Panc1 (cell line): Measurements from ENCODE around the gene NLRC5. TPM values are rescaled to one million over a fixed set of nuclear protein-coding genes. Genes with fewer than 3 reads are reported as not detected.

ENCODE experiments used
- ATAC-seq: fragments of 200-7000 bp; cut with Tn5 transposase; 2 replicates; pipeline ENCODE4 v1.9.1; 2020; ENCODE audit warnings: mild to moderate bottlenecking, moderate library complexity
- BruUV-seq: library from RNA; stranded (reverse); fragments of 400-500 nt; replicated peaks from 2 replicates; lab custom pipeline; 2021; lab: Mats Ljungman, UMichigan
- CTCF ChIA-PET: fragments of 300-600 bp; sonication (Branson Sonifier 250); formaldehyde crosslinking; loops from one replicate; lab custom pipeline; 2022; ENCODE audit warnings: antibody characterized with exemption; lab: Charles Lee
- POLR2A ChIA-PET: fragments of 300-600 bp; sonication (Branson Sonifier 250); formaldehyde crosslinking; loops from one replicate; lab custom pipeline; 2022; ENCODE audit warnings: antibody characterized with exemption; lab: Charles Lee
- DNase-seq: peaks from one replicate; pipeline ENCODE4 v3.0.0-alpha.2; 2010; ENCODE audit warnings: low read depth, low spot score
- H3K27ac ChIP-seq: 2 replicates; pipeline ENCODE4 v1.5.1; 2011; ENCODE audit warnings: mild to moderate bottlenecking, low read length, inconsistent platforms
- H3K27me3 ChIP-seq: fragments of 200-500 bp; sonication (Bioruptor generic); 2 replicates; pipeline ENCODE4 v1.6.0; 2014; ENCODE audit warnings: low read length, inconsistent platforms; ENCODE audit not compliant: control insufficient read depth, insufficient read depth
- H3K36me3 ChIP-seq: fragments of 200-500 bp; sonication (Bioruptor generic); 2 replicates; pipeline ENCODE4 v1.5.1; 2014; ENCODE audit warnings: inconsistent platforms, mild to moderate bottlenecking, low read length, moderate library complexity; ENCODE audit not compliant: control insufficient read depth, insufficient read depth
- H3K4me1 ChIP-seq: 2 replicates; pipeline ENCODE4 v1.5.1; 2011; ENCODE audit warnings: inconsistent platforms, mild to moderate bottlenecking, low read length, moderate library complexity; ENCODE audit not compliant: control insufficient read depth, insufficient read depth
- H3K4me3 ChIP-seq, 2 experiments: 2 replicates each; pipeline ENCODE4 v1.5.1; 2011 to 2012; ENCODE audit warnings: low read depth in 2 of 2, low read length in 2 of 2, mild to moderate bottlenecking in 2 of 2, inconsistent platforms in 1 of 2, moderate library complexity in 1 of 2
- H3K9me3 ChIP-seq: fragments of 200-500 bp; sonication (Bioruptor generic); 2 replicates; pipeline ENCODE4 v1.5.1; 2014; ENCODE audit warnings: low read depth, mild to moderate bottlenecking, inconsistent platforms, low read length, moderate library complexity; ENCODE audit not compliant: control insufficient read depth, insufficient read depth
- POLR2AphosphoS5 ChIP-seq: IDR thresholded peaks from 2 replicates; pipeline ENCODE4 v1.6.1; 2012; ENCODE audit warnings: mild to moderate bottlenecking, low read depth, low read length, moderate library complexity
- SIN3A ChIP-seq: IDR thresholded peaks from 2 replicates; pipeline ENCODE4 v1.6.1; 2012; ENCODE audit warnings: low read depth, mild to moderate bottlenecking, low read length, moderate library complexity, borderline replicate concordance; ENCODE audit not compliant: insufficient read depth
- TCF7L2 ChIP-seq: IDR thresholded peaks from 2 replicates; pipeline ENCODE4 v1.6.1; 2011; ENCODE audit warnings: mild to moderate bottlenecking, low read depth, low read length, inconsistent platforms
- in situ Hi-C: cut with HindIII; loops from 2 replicates; pipeline ENCODE4 v1.10.0; 2016; ENCODE audit warnings: low sequenced_read_pairs, low pct_unique_long_range_greater_than_20kb
- intact Hi-C: fragments of 100-400 bp; cut with micrococcal nuclease; formaldehyde crosslinking; loops from one replicate; pipeline ENCODE4 v1.10.0; 2022; ENCODE audit not compliant: unreplicated experiment
- total RNA-seq: library from RNA; stranded (reverse); gene quantifications from one replicate; pipeline ENCODE4 v1.2.1, GENCODE V29; 2021; ENCODE audit not compliant: unreplicated experiment
- TF ChIP-seq, protein P1 (sequence below): fragments of 450-650 bp; IDR thresholded peaks from 2 replicates; pipeline ENCODE4 v1.5.1; 2017; ENCODE audit warnings: mild to moderate bottlenecking
- TF ChIP-seq, protein P2 (sequence below), 2 experiments: IDR thresholded peaks; 2 replicates each; pipeline ENCODE4 v1.6.1; 2011 to 2012; ENCODE audit warnings: low read depth in 2 of 2, control low read depth in 1 of 2, low read length in 1 of 2, mild to moderate bottlenecking in 1 of 2, moderate library complexity in 1 of 2; ENCODE audit not compliant: insufficient read depth in 1 of 2

NLRC5 gene
- total RNA-seq, 1 experiment from 2014 or later: 8.8 TPM

DNA sequence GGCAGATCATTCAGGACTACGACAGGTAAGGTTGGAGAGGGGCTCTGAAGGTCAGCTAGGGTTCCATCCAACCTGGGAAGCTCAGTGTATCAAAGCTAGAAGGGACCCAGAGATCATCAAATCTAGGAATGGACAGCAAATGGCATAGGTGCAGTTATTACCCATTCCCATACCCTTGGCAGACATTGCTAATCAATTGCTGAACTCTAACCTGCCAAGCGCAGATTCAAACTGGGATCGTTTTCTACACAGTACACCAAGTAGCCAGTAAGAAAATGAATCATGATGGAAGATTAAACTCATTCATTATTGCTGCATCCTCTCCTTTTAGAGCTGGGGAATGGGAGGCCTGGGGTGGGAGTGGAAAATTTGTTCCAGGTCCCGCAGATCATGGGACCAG lies 136.6 kb downstream of the NLRC5 start:
- no peaks in the 10 kb centered on the region for H3K4me1 ChIP-seq
- intact Hi-C loops (no loop called here), in situ Hi-C loops (no loop called here)
- ATAC-seq (no peak), DNase-seq (no peak)
- TF ChIP-seq SIN3A (no peak), TCF7L2 (no peak), POLR2AphosphoS5 (no peak)
- TF ChIP-seq, protein P1, sequence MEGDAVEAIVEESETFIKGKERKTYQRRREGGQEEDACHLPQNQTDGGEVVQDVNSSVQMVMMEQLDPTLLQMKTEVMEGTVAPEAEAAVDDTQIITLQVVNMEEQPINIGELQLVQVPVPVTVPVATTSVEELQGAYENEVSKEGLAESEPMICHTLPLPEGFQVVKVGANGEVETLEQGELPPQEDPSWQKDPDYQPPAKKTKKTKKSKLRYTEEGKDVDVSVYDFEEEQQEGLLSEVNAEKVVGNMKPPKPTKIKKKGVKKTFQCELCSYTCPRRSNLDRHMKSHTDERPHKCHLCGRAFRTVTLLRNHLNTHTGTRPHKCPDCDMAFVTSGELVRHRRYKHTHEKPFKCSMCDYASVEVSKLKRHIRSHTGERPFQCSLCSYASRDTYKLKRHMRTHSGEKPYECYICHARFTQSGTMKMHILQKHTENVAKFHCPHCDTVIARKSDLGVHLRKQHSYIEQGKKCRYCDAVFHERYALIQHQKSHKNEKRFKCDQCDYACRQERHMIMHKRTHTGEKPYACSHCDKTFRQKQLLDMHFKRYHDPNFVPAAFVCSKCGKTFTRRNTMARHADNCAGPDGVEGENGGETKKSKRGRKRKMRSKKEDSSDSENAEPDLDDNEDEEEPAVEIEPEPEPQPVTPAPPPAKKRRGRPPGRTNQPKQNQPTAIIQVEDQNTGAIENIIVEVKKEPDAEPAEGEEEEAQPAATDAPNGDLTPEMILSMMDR: no peak
- TF ChIP-seq, protein P2, sequence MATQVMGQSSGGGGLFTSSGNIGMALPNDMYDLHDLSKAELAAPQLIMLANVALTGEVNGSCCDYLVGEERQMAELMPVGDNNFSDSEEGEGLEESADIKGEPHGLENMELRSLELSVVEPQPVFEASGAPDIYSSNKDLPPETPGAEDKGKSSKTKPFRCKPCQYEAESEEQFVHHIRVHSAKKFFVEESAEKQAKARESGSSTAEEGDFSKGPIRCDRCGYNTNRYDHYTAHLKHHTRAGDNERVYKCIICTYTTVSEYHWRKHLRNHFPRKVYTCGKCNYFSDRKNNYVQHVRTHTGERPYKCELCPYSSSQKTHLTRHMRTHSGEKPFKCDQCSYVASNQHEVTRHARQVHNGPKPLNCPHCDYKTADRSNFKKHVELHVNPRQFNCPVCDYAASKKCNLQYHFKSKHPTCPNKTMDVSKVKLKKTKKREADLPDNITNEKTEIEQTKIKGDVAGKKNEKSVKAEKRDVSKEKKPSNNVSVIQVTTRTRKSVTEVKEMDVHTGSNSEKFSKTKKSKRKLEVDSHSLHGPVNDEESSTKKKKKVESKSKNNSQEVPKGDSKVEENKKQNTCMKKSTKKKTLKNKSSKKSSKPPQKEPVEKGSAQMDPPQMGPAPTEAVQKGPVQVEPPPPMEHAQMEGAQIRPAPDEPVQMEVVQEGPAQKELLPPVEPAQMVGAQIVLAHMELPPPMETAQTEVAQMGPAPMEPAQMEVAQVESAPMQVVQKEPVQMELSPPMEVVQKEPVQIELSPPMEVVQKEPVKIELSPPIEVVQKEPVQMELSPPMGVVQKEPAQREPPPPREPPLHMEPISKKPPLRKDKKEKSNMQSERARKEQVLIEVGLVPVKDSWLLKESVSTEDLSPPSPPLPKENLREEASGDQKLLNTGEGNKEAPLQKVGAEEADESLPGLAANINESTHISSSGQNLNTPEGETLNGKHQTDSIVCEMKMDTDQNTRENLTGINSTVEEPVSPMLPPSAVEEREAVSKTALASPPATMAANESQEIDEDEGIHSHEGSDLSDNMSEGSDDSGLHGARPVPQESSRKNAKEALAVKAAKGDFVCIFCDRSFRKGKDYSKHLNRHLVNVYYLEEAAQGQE (IDR thresholded peaks at IDR 0.05; ENCODE audit: insufficient read depth in 1 of 2, low read depth in 2 of 2, low read length in 1 of 2): no peak
- H3K36me3 ChIP-seq: no peaks in the 10 kb centered on the region
- no peak overlapping the region for H3K4me3 ChIP-seq
- no TSS peak for BruUV-seq
- H3K27ac ChIP-seq: no peak overlapping the region
- H3K27me3 ChIP-seq: no peaks in the 10 kb centered on the region
- H3K9me3 ChIP-seq: no peaks in the 10 kb centered on the region
- ChIA-PET POLR2A (no interaction called here), CTCF (no interaction called here)

DNA sequence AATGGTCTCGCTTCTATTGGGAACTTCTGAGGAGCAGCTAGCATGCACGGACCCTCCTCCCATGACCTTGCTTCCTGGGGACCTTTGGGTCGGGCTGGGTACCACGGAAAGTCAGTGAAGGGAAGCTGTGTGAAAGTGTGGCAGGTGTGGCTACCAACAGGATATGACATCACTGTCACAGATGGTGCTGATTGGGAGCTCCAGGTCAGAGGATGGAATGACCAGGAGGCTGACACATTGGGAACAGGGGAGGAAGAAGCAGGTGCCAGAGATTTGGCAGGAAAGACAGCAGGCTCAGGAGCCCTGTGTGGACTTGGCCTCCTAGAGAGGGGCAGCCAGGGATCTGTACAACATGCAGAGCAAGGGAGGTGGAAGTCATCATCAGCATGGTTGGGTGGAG lies 137.1 kb downstream of the NLRC5 start:
- no peak overlapping the region for H3K27ac ChIP-seq
- ChIA-PET CTCF (no interaction called here), POLR2A (no interaction called here)
- no peak overlapping the region for H3K4me3 ChIP-seq
- no TSS peak for BruUV-seq
- DNase-seq (no peak), ATAC-seq (no peak)
- TF ChIP-seq SIN3A: no peak
- TF ChIP-seq, protein P1: no peak
- TF ChIP-seq, protein P2 (IDR thresholded peaks at IDR 0.05; ENCODE audit: insufficient read depth in 1 of 2, low read depth in 2 of 2, low read length in 1 of 2): no peak
- TF ChIP-seq POLR2AphosphoS5: no peak
- intact Hi-C loops: no loop called here
- no peaks in the 10 kb centered on the region for H3K36me3 ChIP-seq
- in situ Hi-C loops: no loop called here
- H3K4me1 ChIP-seq: no peaks in the 10 kb centered on the region
- H3K9me3 ChIP-seq: no peaks in the 10 kb centered on the region
- H3K27me3 ChIP-seq: no peaks in the 10 kb centered on the region
